HepG2 (cell line): ENCODE measurements around the gene SPAG9. TPM values are rescaled to one million over a fixed set of nuclear protein-coding genes. Genes with fewer than 3 reads are reported as not detected.

Experiments
- FOXP4 ChIP-seq: sonication (generic); formaldehyde crosslinking; IDR thresholded peaks from 2 replicates; pipeline ENCODE4 v1.4.0; 2020; ENCODE audit warnings: missing genetic modification reagents
- HCFC1 ChIP-seq: fragments of 150-350 bp; IDR thresholded peaks from 2 replicates; pipeline ENCODE4 v1.6.1; 2014; ENCODE audit warnings: low read depth, low read length
- HMGA1 ChIP-seq: sonication (generic); formaldehyde crosslinking; conservative IDR thresholded peaks from 2 replicates; pipeline ENCODE4 v1.4.0; 2020; ENCODE audit warnings: missing genetic modification reagents
- JARID2 ChIP-seq: sonication (generic); formaldehyde crosslinking; IDR thresholded peaks from 2 replicates; pipeline ENCODE4 v1.8.1; 2023; ENCODE audit warnings: missing genetic modification reagents, inconsistent platforms; ENCODE audit not compliant: insufficient replicate concordance
- KDM4B ChIP-seq: sonication (generic); formaldehyde crosslinking; IDR thresholded peaks from 2 replicates; pipeline ENCODE4 v1.4.0; 2020; ENCODE audit warnings: missing genetic modification reagents
- KLF9 ChIP-seq: IDR thresholded peaks from 2 replicates; pipeline ENCODE4 v1.6.1; 2016; ENCODE audit warnings: low read depth
- MIER2 ChIP-seq: IDR thresholded peaks from 2 replicates; pipeline ENCODE4 v1.6.1; 2016; ENCODE audit warnings: missing biosample characterization, missing genetic modification reagents
- RAD21 ChIP-seq: fragments of 450-650 bp; formaldehyde crosslinking; IDR thresholded peaks from 2 replicates; pipeline ENCODE4 v1.5.0; 2020; ENCODE audit warnings: mild to moderate bottlenecking
- SP2 ChIP-seq: sonication (generic); formaldehyde crosslinking; IDR thresholded peaks from 2 replicates; pipeline ENCODE4 v1.5.1; 2020; ENCODE audit warnings: mild to moderate bottlenecking, missing genetic modification reagents
- TEAD2 ChIP-seq: sonication (generic); formaldehyde crosslinking; IDR thresholded peaks from 2 replicates; pipeline ENCODE4 v1.9.0; 2021; ENCODE audit warnings: missing genetic modification reagents
- ZNF205 ChIP-seq: IDR thresholded peaks from 2 replicates; pipeline ENCODE4 v1.6.1; 2018; ENCODE audit warnings: missing biosample characterization, missing genetic modification reagents
- ZNF329 ChIP-seq: sonication (generic); formaldehyde crosslinking; IDR thresholded peaks from 2 replicates; pipeline ENCODE4 v1.9.0; 2021; ENCODE audit warnings: low read depth, mild to moderate bottlenecking, missing genetic modification reagents
- ZNF512 ChIP-seq: sonication (generic); formaldehyde crosslinking; IDR thresholded peaks from 2 replicates; pipeline ENCODE4 v1.4.0; 2020; ENCODE audit warnings: mild to moderate bottlenecking, missing genetic modification reagents
- polyA plus RNA-seq, 8 experiments: library from polyadenylated mRNA; depleted of rRNA in 3 of 8; stranded (reverse) in 7 of 8; unstranded in 1 of 8; fragments of >200 nt; fragmentation: Illumina TruSeq in 4 of 8; extraction: Trizol in 4 of 8; gene quantifications; 2 replicates each; pipeline versions ENCODE4 v1.2.1 to v1.2.3, GENCODE V29; 2011 to 2016; ENCODE audit warnings: low read depth in 4 of 8, missing spikeins in 1 of 8, mixed read lengths in 1 of 8; ENCODE audit not compliant: insufficient read depth in 1 of 8
- total RNA-seq, 5 experiments: library from RNA; depleted of rRNA; stranded (reverse); fragments of >200 nt; fragmentation: Illumina TruSeq; extraction: Trizol; gene quantifications; 2 replicates each; pipeline ENCODE4 v1.2.3, GENCODE V29; 2016; ENCODE audit warnings: low read depth in 1 of 5
- TF ChIP-seq, protein P1 (sequence below): sonication (generic); formaldehyde crosslinking; conservative IDR thresholded peaks from 2 replicates; pipeline ENCODE4 v1.8.1; 2023; ENCODE audit warnings: missing genetic modification reagents
- TF ChIP-seq, protein P2 (sequence below), 2 experiments: IDR thresholded peaks; 2 replicates each; pipeline ENCODE4 v1.6.1; 2011 to 2012; ENCODE audit warnings: low read length in 2 of 2, borderline replicate concordance in 1 of 2, low read depth in 1 of 2, mild to moderate bottlenecking in 1 of 2, moderate library complexity in 1 of 2
- TF ChIP-seq, protein P3 (sequence below): sonication (generic); formaldehyde crosslinking; IDR thresholded peaks from 2 replicates; pipeline ENCODE4 v1.4.0; 2020; ENCODE audit warnings: missing genetic modification reagents, borderline replicate concordance
- TF ChIP-seq, protein P4 (sequence below): sonication (generic); formaldehyde crosslinking; IDR thresholded peaks from 2 replicates; pipeline ENCODE4 v1.4.0; 2020; ENCODE audit warnings: mild to moderate bottlenecking, low read depth, missing genetic modification reagents

The SPAG9 gene
- total and polyA plus RNA-seq, 2 of the 13 experiments (the other 11 are each of a cell fraction or from before 2014, with no cell fraction given), result 43.2 to 78.6 TPM

GRCh38 chr17:51165680-51166197, 45.1 kb upstream of the SPAG9 start (continued):
- TF ChIP-seq FOXP4 (CRISPR knock-in tag) (no peak; the same call in 1 of the 2 replicates), RAD21 (CRISPR knock-in tag) (no peak), ZNF205 (CRISPR knock-in tag) (no peak), HCFC1 (no peak), TEAD2 (CRISPR knock-in tag) (no peak), JARID2 (CRISPR knock-in tag) (no peak), ZNF329 (CRISPR knock-in tag) (peak; percentile 43; the same call in 1 of the 2 replicates), KLF9 (CRISPR knock-in tag) (no peak; the same call in 1 of the 2 replicates), HMGA1 (CRISPR knock-in tag) (no peak), MIER2 (CRISPR knock-in tag) (no peak), ZNF512 (no peak), KDM4B (no peak), SP2 (no peak)
- TF ChIP-seq, protein P1, sequence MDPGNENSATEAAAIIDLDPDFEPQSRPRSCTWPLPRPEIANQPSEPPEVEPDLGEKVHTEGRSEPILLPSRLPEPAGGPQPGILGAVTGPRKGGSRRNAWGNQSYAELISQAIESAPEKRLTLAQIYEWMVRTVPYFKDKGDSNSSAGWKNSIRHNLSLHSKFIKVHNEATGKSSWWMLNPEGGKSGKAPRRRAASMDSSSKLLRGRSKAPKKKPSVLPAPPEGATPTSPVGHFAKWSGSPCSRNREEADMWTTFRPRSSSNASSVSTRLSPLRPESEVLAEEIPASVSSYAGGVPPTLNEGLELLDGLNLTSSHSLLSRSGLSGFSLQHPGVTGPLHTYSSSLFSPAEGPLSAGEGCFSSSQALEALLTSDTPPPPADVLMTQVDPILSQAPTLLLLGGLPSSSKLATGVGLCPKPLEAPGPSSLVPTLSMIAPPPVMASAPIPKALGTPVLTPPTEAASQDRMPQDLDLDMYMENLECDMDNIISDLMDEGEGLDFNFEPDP (CRISPR knock-in tag), result no peak
- TF ChIP-seq, protein P2, sequence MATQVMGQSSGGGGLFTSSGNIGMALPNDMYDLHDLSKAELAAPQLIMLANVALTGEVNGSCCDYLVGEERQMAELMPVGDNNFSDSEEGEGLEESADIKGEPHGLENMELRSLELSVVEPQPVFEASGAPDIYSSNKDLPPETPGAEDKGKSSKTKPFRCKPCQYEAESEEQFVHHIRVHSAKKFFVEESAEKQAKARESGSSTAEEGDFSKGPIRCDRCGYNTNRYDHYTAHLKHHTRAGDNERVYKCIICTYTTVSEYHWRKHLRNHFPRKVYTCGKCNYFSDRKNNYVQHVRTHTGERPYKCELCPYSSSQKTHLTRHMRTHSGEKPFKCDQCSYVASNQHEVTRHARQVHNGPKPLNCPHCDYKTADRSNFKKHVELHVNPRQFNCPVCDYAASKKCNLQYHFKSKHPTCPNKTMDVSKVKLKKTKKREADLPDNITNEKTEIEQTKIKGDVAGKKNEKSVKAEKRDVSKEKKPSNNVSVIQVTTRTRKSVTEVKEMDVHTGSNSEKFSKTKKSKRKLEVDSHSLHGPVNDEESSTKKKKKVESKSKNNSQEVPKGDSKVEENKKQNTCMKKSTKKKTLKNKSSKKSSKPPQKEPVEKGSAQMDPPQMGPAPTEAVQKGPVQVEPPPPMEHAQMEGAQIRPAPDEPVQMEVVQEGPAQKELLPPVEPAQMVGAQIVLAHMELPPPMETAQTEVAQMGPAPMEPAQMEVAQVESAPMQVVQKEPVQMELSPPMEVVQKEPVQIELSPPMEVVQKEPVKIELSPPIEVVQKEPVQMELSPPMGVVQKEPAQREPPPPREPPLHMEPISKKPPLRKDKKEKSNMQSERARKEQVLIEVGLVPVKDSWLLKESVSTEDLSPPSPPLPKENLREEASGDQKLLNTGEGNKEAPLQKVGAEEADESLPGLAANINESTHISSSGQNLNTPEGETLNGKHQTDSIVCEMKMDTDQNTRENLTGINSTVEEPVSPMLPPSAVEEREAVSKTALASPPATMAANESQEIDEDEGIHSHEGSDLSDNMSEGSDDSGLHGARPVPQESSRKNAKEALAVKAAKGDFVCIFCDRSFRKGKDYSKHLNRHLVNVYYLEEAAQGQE (IDR thresholded peaks at IDR 0.05; ENCODE audit: borderline replicate concordance in 1 of 2, low read depth in 1 of 2, low read length in 2 of 2), result no peak
- TF ChIP-seq, protein P3, sequence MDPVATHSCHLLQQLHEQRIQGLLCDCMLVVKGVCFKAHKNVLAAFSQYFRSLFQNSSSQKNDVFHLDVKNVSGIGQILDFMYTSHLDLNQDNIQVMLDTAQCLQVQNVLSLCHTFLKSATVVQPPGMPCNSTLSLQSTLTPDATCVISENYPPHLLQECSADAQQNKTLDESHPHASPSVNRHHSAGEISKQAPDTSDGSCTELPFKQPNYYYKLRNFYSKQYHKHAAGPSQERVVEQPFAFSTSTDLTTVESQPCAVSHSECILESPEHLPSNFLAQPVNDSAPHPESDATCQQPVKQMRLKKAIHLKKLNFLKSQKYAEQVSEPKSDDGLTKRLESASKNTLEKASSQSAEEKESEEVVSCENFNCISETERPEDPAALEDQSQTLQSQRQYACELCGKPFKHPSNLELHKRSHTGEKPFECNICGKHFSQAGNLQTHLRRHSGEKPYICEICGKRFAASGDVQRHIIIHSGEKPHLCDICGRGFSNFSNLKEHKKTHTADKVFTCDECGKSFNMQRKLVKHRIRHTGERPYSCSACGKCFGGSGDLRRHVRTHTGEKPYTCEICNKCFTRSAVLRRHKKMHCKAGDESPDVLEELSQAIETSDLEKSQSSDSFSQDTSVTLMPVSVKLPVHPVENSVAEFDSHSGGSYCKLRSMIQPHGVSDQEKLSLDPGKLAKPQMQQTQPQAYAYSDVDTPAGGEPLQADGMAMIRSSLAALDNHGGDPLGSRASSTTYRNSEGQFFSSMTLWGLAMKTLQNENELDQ (CRISPR knock-in tag), result no peak
- TF ChIP-seq, protein P4, sequence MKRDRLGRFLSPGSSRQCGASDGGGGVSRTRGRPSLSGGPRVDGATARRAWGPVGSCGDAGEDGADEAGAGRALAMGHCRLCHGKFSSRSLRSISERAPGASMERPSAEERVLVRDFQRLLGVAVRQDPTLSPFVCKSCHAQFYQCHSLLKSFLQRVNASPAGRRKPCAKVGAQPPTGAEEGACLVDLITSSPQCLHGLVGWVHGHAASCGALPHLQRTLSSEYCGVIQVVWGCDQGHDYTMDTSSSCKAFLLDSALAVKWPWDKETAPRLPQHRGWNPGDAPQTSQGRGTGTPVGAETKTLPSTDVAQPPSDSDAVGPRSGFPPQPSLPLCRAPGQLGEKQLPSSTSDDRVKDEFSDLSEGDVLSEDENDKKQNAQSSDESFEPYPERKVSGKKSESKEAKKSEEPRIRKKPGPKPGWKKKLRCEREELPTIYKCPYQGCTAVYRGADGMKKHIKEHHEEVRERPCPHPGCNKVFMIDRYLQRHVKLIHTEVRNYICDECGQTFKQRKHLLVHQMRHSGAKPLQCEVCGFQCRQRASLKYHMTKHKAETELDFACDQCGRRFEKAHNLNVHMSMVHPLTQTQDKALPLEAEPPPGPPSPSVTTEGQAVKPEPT, result no peak
